ENCODE measurements around the gene BCL2L13.
"Not testable (repeated sequence)": the region's sequence is repeated elsewhere in the genome, so short reads cannot be mapped to it uniquely, and the experiment has no call there.

Gene BCL2L13

GRCh38 chr22:17664414-17665055, 26.0 kb downstream of the BCL2L13 start:
- TF ChIP-seq CTCF (IDR thresholded peaks at IDR 0.05; ENCODE audit: extremely low read depth, insufficient read depth, missing control alignments), result no peak
- in situ Hi-C loops (cut with MboI; ENCODE audit: low pct_unique_long_range_greater_than_20kb, low sequenced_read_pairs, unreplicated experiment), result no loop called here
- DNase-seq (ENCODE audit: low spot score), result no peak

- in situ Hi-C loops (cut with MboI; ENCODE audit: low pct_unique_long_range_greater_than_20kb, low sequenced_read_pairs, unreplicated experiment), result no loop called here
- no peak for DNase-seq (ENCODE audit: low spot score)
- no peak for TF ChIP-seq CTCF (IDR thresholded peaks at IDR 0.05; ENCODE audit: extremely low read depth, insufficient read depth, missing control alignments)
Measured at GRCh38 chr22:17665248-17665647, 26.7 kb downstream of the BCL2L13 start.

- no peak for DNase-seq (ENCODE audit: low spot score)
- in situ Hi-C loops (cut with MboI; ENCODE audit: low pct_unique_long_range_greater_than_20kb, low sequenced_read_pairs, unreplicated experiment), result no loop called here
- TF ChIP-seq CTCF (IDR thresholded peaks at IDR 0.05; ENCODE audit: extremely low read depth, insufficient read depth, missing control alignments), result no peak
Measured at GRCh38 chr22:17665854-17666253, 27.3 kb downstream of the BCL2L13 start.

- in situ Hi-C loops (cut with MboI; ENCODE audit: low pct_unique_long_range_greater_than_20kb, low sequenced_read_pairs, unreplicated experiment), result not testable (repeated sequence)
Measured at GRCh38 chr22:17671521-17672092, 33.0 kb downstream of the BCL2L13 start.

GRCh38 chr22:17672417-17672991, 33.9 kb downstream of the BCL2L13 start:
- DNase-seq (ENCODE audit: low spot score), result no peak
- in situ Hi-C loops (cut with MboI; ENCODE audit: low pct_unique_long_range_greater_than_20kb, low sequenced_read_pairs, unreplicated experiment), result no loop called here
- TF ChIP-seq CTCF (IDR thresholded peaks at IDR 0.05; ENCODE audit: extremely low read depth, insufficient read depth, missing control alignments), result no peak

More at GRCh38 chr22:17671521-17672092, 33.0 kb downstream of the BCL2L13 start:
- not testable (repeated sequence) for DNase-seq (ENCODE audit: low spot score)

- DNase-seq (ENCODE audit: low spot score), result no peak
- in situ Hi-C loops (cut with MboI; ENCODE audit: low pct_unique_long_range_greater_than_20kb, low sequenced_read_pairs, unreplicated experiment), result no loop called here
- TF ChIP-seq CTCF (IDR thresholded peaks at IDR 0.05; ENCODE audit: extremely low read depth, insufficient read depth, missing control alignments), result no peak
Measured at GRCh38 chr22:17674152-17674551, 35.6 kb downstream of the BCL2L13 start.

- TF ChIP-seq CTCF (IDR thresholded peaks at IDR 0.05; ENCODE audit: extremely low read depth, insufficient read depth, missing control alignments), result no peak
- in situ Hi-C loops (cut with MboI; ENCODE audit: low pct_unique_long_range_greater_than_20kb, low sequenced_read_pairs, unreplicated experiment), result no loop called here
- no peak for DNase-seq (ENCODE audit: low spot score)
Measured at GRCh38 chr22:17675584-17675983, 37.0 kb downstream of the BCL2L13 start.

Data from GM13977 (cell line).